CD4-positive, alpha-beta memory T cell (primary cell): Measurements from ENCODE around the gene PUM1. TPM values are rescaled to one million over a fixed set of nuclear protein-coding genes. Genes with fewer than 3 reads are reported as not detected.

Experiments used
- CTCF ChIA-PET: fragments of 350-600 bp; sonication (Branson Sonifier 250); formaldehyde crosslinking; loops from one replicate; lab custom pipeline; 2021; ENCODE audit warnings: inconsistent platforms; ENCODE audit not compliant: partially characterized antibody; lab: Charles Lee
- POLR2A ChIA-PET: fragments of 350-600 bp; sonication (Branson Sonifier 250); formaldehyde crosslinking; loops from one replicate; lab custom pipeline; 2021; ENCODE audit not compliant: partially characterized antibody; lab: Charles Lee
- DNase-seq, 5 donors: peaks; one replicate each; pipeline versions ENCODE4 v3.0.0 to v3.0.0-alpha.2; 2020 to 2022; ENCODE audit warnings: mixed read lengths in 1 of 5
- H3K27ac ChIP-seq: one replicate; pipeline ENCODE4 v1.7.0; 2013; ENCODE audit warnings: low read depth, low read length
- H3K27me3 ChIP-seq: 2 replicates; pipeline ENCODE4 v1.7.0; 2013; ENCODE audit warnings: mild to moderate bottlenecking, low read length, moderate library complexity; ENCODE audit not compliant: insufficient read depth
- H3K36me3 ChIP-seq: 2 replicates; pipeline ENCODE4 v1.7.0; 2013; ENCODE audit warnings: mild to moderate bottlenecking, low read length, moderate library complexity; ENCODE audit not compliant: insufficient read depth
- H3K4me1 ChIP-seq: 2 replicates; pipeline ENCODE4 v1.7.0; 2013; ENCODE audit warnings: mild to moderate bottlenecking, low read length, moderate library complexity; ENCODE audit not compliant: insufficient read depth
- H3K4me3 ChIP-seq, 2 donors: one replicate each; pipeline ENCODE4 v1.7.0; 2013; ENCODE audit warnings: low read length in 2 of 2, mild to moderate bottlenecking in 1 of 2
- H3K9me3 ChIP-seq, 2 donors: one replicate each; pipeline ENCODE4 v1.7.0; 2013; ENCODE audit warnings: low read length in 2 of 2, control low read depth in 1 of 2; ENCODE audit not compliant: control insufficient read depth in 1 of 2
- H3K27ac Mint-ChIP-seq, 7 donors: one replicate each; pipeline ENCODE4 v1.8.0; 2020 to 2021; ENCODE audit warnings: mixed read lengths in 7 of 7, mild to moderate bottlenecking in 6 of 7, inconsistent platforms in 3 of 7, moderate library complexity in 3 of 7
- H3K27me3 Mint-ChIP-seq, 2 donors: one replicate each; pipeline ENCODE4 v1.8.0; 2020 to 2021; ENCODE audit warnings: mixed read lengths in 2 of 2
- H3K36me3 Mint-ChIP-seq, 2 donors: one replicate each; pipeline ENCODE4 v1.8.0; 2020 to 2021; ENCODE audit warnings: mixed read lengths in 2 of 2, inconsistent platforms in 1 of 2, mild to moderate bottlenecking in 1 of 2
- H3K4me1 Mint-ChIP-seq, 4 donors: one replicate each; pipeline ENCODE4 v1.8.0; 2020 to 2021; ENCODE audit warnings: mixed read lengths in 4 of 4, mild to moderate bottlenecking in 1 of 4
- H3K4me3 Mint-ChIP-seq, 8 donors: one replicate each; pipeline ENCODE4 v1.8.0; 2020 to 2021; ENCODE audit warnings: mixed read lengths in 8 of 8, mild to moderate bottlenecking in 7 of 8, moderate library complexity in 6 of 8, inconsistent platforms in 3 of 8
- H3K9me3 Mint-ChIP-seq, 8 donors: one replicate each; pipeline ENCODE4 v1.8.0; 2020 to 2021; ENCODE audit warnings: mixed read lengths in 8 of 8, mild to moderate bottlenecking in 5 of 8, inconsistent platforms in 3 of 8, moderate library complexity in 1 of 8
- intact Hi-C: fragments of 100-400 bp; cut with micrococcal nuclease; formaldehyde crosslinking; loops from one replicate; pipeline ENCODE4 v1.15.1; 2023
- polyA plus RNA-seq, 2 donors: library from polyadenylated mRNA; unstranded; fragments of 300-500 nt; fragmentation: Illumina TruSeq; gene quantifications; one replicate each; pipeline ENCODE4 v1.2.3, GENCODE V29; 2021
- total RNA-seq, 2 experiments: library from RNA; stranded (reverse); gene quantifications; one replicate each; pipeline ENCODE4 v1.2.3, GENCODE V29; 2021

Gene PUM1
- total and polyA plus RNA-seq, 4 experiments from 2014 or later, result 126 to 164 (median 138) TPM

DNA sequence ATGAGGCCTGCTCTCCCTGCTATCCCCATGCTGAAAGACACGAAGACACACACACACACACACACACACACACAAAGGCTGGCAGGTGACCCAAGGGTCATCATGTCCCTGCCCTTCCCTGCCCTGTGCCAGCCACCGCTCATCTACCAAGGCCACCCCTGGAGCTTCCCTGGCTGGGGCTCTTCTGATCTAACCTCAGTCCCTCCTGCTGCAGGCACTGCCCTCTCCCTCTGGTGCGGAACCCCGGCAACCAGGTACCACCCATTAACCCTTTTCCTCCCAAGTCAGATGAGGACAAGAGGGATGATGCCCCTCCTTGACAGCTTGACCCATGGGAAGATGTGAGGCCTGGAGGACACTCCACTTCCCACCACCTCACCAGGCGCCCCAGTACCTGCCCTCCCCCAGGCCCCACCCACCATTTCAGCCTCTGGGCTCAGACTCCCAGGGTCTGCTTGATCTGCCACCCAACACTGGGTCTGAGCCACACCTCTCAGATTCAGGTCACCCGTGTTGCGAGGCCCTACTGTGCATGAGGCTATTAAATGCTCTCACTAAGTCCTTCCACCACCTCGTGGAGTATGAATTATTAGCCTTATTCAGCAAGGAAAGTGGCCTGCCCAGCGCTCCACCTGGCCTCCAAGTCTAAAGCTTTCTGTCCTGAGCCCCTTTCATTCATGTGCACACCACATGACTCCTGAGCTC, 159.4 kb downstream of the PUM1 start:
- Histone ChIP-seq H3K4me3 (no peak overlapping the region), H3K36me3 (no peaks in the 10 kb centered on the region), H3K4me1 (peaks cover 15% of the 10 kb centered on the region), H3K27ac (no peak overlapping the region), H3K9me3 (no peaks in the 10 kb centered on the region), H3K27me3 (peaks cover 17% of the 10 kb centered on the region)
- intact Hi-C loops, result no loop called here
- POLR2A ChIA-PET, result no interaction called here
- Mint-ChIP-seq H3K36me3 (peaks cover 0 to 3% of the 10 kb centered on the region in 2 donors), H3K4me3 (peak overlapping the region in 5 of 8 donors; percentile 9 to 61 (median 47)), H3K9me3 (peaks cover 0 to 2% (median 0%) of the 10 kb centered on the region in 8 donors), H3K27me3 (peaks cover 11 to 41% of the 10 kb centered on the region in 2 donors), H3K27ac (no peak overlapping the region), H3K4me1 (peaks cover 9 to 19% (median 13%) of the 10 kb centered on the region in 4 donors)
- DNase-seq, result no peak
- CTCF ChIA-PET, result interaction anchor here (1.0 to 1.2 kb wide), 2 partner anchors 104 to 186 kb away, joined by 3 read pairs; no protein-coding TSS in a partner anchor

DNA sequence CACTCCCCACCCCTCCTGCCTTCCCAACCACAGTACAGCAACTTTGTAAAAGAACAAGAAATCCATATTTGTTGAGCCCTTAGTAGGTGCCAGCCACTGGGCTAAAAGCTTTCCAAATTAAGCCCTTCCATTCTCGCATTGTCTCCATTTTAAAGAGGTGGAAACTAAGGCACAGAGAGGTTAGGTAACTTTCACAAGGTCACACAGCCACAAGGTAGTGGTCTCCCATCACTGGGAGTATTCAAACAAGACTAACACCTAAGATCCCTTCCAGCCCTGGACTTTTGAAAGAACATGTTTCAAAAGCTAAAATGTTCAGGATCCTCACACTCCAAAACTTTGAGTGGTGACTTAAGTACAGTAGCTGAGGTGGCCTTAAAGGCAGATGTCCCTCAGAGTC, 160.1 kb downstream of the PUM1 start:
- H3K4me3 Mint-ChIP-seq, result peak overlapping the region in 2 of 8 donors; percentile 47 to 61
- Histone ChIP-seq H3K36me3 (no peaks in the 10 kb centered on the region), H3K4me3 (no peak overlapping the region), H3K9me3 (no peaks in the 10 kb centered on the region), H3K4me1 (peaks cover 15% of the 10 kb centered on the region), H3K27me3 (peaks cover 17% of the 10 kb centered on the region), H3K27ac (no peak overlapping the region)
- H3K4me1 Mint-ChIP-seq, result peaks cover 9 to 19% (median 13%) of the 10 kb centered on the region in 4 donors
- peaks cover 11 to 41% of the 10 kb centered on the region in 2 donors for H3K27me3 Mint-ChIP-seq
- POLR2A ChIA-PET, result no interaction called here
- H3K36me3 Mint-ChIP-seq, result peaks cover 0 to 3% of the 10 kb centered on the region in 2 donors
- no peak for DNase-seq
- H3K27ac Mint-ChIP-seq, result no peak overlapping the region
- intact Hi-C loops, result no loop called here
- CTCF ChIA-PET, result interaction anchor here (1.2 kb wide), 1 partner anchor 187 kb away, joined by 3 read pairs; no protein-coding TSS in a partner anchor
- H3K9me3 Mint-ChIP-seq, result peaks cover 0 to 2% (median 0%) of the 10 kb centered on the region in 8 donors

DNA sequence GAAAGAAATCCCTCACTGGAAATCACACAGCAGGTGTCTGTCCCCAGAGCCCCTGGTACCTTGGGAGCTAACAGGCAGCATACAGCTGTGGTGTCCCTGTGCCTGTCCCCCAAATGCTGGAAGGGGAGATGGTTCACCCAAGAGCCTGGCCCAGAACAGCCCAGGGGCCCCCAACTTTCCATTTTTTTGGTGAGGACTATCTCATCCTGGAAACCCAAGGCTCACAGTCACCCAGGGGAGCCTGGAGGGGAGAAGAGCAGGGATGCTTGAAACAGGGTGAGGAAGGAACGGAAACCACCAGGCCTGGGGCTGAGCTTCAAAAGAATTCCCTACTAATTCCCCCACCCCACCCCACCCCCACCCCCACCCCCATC, 160.6 kb downstream of the PUM1 start:
- POLR2A ChIA-PET, result no interaction called here
- Mint-ChIP-seq H3K4me1 (peaks cover 9 to 18% (median 13%) of the 10 kb centered on the region in 4 donors), H3K9me3 (peaks cover 0 to 2% (median 0%) of the 10 kb centered on the region in 8 donors), H3K27ac (no peak overlapping the region), H3K4me3 (no peak overlapping the region), H3K27me3 (peaks cover 11 to 40% of the 10 kb centered on the region in 2 donors), H3K36me3 (peaks cover 0 to 3% of the 10 kb centered on the region in 2 donors)
- Histone ChIP-seq H3K27ac (no peak overlapping the region), H3K9me3 (no peaks in the 10 kb centered on the region), H3K4me1 (peaks cover 15% of the 10 kb centered on the region), H3K36me3 (no peaks in the 10 kb centered on the region), H3K4me3 (no peak overlapping the region), H3K27me3 (peaks cover 17% of the 10 kb centered on the region)
- intact Hi-C loops, result no loop called here
- CTCF ChIA-PET, result interaction anchor here (1.2 kb wide), 1 partner anchor 186 kb away, joined by 3 read pairs; no protein-coding TSS in a partner anchor
- no peak for DNase-seq

DNA sequence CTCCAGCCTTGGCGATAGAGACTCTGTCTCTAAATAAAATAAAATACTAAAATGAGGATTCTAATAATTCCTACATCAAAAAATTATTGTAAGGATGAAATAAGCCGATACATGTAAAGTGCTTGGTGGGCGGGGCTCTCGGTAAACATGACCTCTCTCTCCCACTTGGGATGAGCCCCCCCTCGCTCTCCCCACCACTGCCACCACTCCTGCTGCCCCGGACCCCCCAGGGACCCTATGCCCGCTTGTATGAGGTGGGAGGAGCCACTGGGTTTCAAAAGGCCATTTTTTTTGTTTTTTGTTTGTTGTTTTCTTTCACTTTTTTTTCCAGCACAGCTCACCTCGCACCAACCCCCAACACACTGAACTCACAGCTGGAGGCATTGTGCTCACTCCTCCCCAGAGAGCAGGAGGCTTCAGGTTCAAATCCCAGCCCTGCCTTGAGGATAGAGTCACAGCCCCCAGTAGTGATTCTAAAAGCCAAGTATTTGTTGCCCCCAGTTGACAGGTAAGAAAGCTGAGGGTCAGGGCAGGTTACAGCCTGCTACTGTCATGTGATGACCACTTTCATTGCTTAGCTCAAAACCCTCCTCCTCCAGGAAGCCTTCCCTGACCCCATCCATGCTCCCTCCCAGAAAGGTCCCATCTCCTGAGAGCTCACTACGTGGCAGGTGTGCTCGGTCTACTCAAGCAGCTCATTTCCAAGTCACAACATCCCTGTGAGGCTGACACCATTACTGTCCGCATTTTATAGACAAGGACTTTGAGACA, 161.1 kb downstream of the PUM1 start:
- Histone ChIP-seq H3K4me1 (peaks cover 13% of the 10 kb centered on the region), H3K9me3 (no peaks in the 10 kb centered on the region), H3K4me3 (no peak overlapping the region), H3K27me3 (peaks cover 14% of the 10 kb centered on the region), H3K36me3 (no peaks in the 10 kb centered on the region), H3K27ac (no peak overlapping the region)
- intact Hi-C loops, result no loop called here
- POLR2A ChIA-PET, result no interaction called here
- H3K36me3 Mint-ChIP-seq, result peaks cover 0 to 1% of the 10 kb centered on the region in 2 donors
- H3K4me3 Mint-ChIP-seq, result no peak overlapping the region
- H3K27me3 Mint-ChIP-seq, result peaks cover 9 to 36% of the 10 kb centered on the region in 2 donors
- H3K4me1 Mint-ChIP-seq, result peaks cover 6 to 13% (median 10%) of the 10 kb centered on the region in 4 donors
- CTCF ChIA-PET, result interaction anchor here (1.2 kb wide), 1 partner anchor 186 kb away, joined by 3 read pairs; no protein-coding TSS in a partner anchor
- peaks cover 0 to 2% (median 0%) of the 10 kb centered on the region in 8 donors for H3K9me3 Mint-ChIP-seq
- DNase-seq, result no peak
- peak overlapping the region in 2 of 7 donors; percentile 48 to 63 for H3K27ac Mint-ChIP-seq

DNA sequence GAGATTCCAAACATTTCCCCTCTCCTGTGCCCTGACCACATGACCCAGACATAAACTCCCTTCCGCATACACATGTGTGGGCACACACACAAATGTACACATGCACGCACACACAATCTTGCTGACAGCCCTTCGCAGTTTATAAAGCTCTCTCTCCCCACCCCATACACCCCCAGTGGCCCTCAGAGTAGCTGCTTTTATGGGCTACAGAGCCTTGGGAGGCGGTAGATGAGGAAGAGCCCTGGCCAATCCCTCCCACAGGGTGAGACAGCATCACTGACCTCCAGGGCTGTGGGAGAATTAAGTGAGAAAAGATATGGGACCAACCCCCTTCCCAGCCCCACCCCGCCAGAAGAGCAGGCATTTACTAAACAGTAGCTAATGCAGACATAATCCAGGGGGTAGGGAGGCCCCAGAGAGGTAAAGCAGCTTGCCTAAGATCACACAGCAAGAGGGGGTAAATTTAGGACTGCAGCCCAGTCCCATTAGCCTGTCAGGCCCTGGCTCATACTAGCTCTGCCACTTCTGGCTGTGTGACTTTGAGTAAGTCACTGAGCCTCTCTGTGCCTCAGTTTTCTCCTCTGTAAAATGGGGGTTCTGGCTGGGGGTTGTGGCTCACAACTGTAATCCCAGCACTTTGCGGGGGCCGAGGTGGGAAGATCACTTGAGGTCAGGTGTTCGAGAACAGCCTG, 162.0 kb downstream of the PUM1 start:
- H3K36me3 Mint-ChIP-seq, result no peaks in the 10 kb centered on the region
- H3K27me3 Mint-ChIP-seq, result peaks cover 9 to 33% of the 10 kb centered on the region in 2 donors
- Histone ChIP-seq H3K4me1 (peaks cover 9% of the 10 kb centered on the region), H3K4me3 (no peak overlapping the region), H3K36me3 (no peaks in the 10 kb centered on the region), H3K27me3 (peaks cover 10% of the 10 kb centered on the region), H3K9me3 (no peaks in the 10 kb centered on the region), H3K27ac (no peak overlapping the region)
- peaks cover 6 to 7% (median 7%) of the 10 kb centered on the region in 4 donors for H3K4me1 Mint-ChIP-seq
- H3K27ac Mint-ChIP-seq, result no peak overlapping the region
- H3K9me3 Mint-ChIP-seq, result peaks cover 0 to 4% (median 0%) of the 10 kb centered on the region in 8 donors
- H3K4me3 Mint-ChIP-seq, result no peak overlapping the region
- ChIA-PET POLR2A (no interaction called here), CTCF (no interaction called here)
- no peak for DNase-seq
- intact Hi-C loops, result no loop called here

DNA sequence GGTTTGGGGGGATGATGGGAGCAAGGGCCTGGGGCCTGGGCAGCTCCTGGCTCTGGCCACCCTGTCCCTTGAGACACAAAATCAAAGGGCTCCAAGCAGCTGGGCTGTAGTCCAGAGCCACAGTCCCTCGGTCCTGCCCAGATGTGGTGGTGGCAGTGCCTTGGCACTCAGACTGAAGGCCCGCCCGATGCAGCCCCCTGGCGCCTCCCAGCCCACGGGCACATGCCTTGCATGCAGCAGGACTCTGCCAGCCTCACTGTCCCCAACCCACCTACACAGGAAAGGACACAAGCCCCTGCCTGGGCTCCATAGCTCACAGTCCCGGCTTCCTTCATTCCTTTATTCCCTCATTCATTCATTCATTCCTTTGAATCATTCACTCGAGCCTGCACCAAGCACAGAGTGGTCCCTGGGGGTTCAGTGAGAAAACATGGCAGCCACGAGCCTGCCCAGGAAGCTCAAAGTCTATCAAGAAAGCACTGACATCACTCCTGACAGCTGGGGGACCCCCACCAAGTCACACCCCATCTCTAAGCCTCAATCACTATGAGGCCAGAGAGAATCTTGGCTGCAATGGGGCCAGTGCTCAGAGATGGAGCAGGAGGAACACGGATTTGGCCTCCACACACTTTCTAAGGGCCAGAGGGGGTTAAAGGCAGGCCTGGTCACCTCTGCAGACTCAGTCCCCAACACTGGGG, 162.8 kb downstream of the PUM1 start:
- Mint-ChIP-seq H3K4me3 (no peak overlapping the region), H3K27ac (no peak overlapping the region), H3K4me1 (peaks cover 5 to 7% (median 6%) of the 10 kb centered on the region in 4 donors), H3K27me3 (peaks cover 8 to 35% of the 10 kb centered on the region in 2 donors), H3K36me3 (no peaks in the 10 kb centered on the region), H3K9me3 (peaks cover 0 to 4% (median 0%) of the 10 kb centered on the region in 8 donors)
- Histone ChIP-seq H3K36me3 (no peaks in the 10 kb centered on the region), H3K9me3 (no peaks in the 10 kb centered on the region), H3K4me3 (no peak overlapping the region), H3K27me3 (peaks cover 7% of the 10 kb centered on the region), H3K27ac (no peak overlapping the region), H3K4me1 (peaks cover 6% of the 10 kb centered on the region)
- ChIA-PET POLR2A (no interaction called here), CTCF (interaction anchor here (1.2 kb wide), 1 partner anchor 101 kb away, joined by 3 read pairs; no protein-coding TSS in a partner anchor)
- no peak for DNase-seq
- intact Hi-C loops, result no loop called here
